HCT116 (cell line): ENCODE results near the gene CCDC74A.

ENCODE experiments used
- POLR2A ChIP-seq: IDR thresholded peaks from 2 replicates; pipeline ENCODE4 v1.7.0; 2011; ENCODE audit warnings: borderline replicate concordance; ENCODE audit not compliant: insufficient read depth, insufficient read length; ENCODE audit errors: extremely low read depth
- POLR2AphosphoS5 ChIP-seq: IDR thresholded peaks from 2 replicates; pipeline ENCODE4 v1.6.1; 2011; ENCODE audit warnings: mild to moderate bottlenecking, low read depth, low read length, moderate library complexity
- TF ChIP-seq, protein P1 (sequence below): IDR thresholded peaks from 2 replicates; pipeline ENCODE4 v1.6.1; 2012; ENCODE audit warnings: low read depth

DNA sequence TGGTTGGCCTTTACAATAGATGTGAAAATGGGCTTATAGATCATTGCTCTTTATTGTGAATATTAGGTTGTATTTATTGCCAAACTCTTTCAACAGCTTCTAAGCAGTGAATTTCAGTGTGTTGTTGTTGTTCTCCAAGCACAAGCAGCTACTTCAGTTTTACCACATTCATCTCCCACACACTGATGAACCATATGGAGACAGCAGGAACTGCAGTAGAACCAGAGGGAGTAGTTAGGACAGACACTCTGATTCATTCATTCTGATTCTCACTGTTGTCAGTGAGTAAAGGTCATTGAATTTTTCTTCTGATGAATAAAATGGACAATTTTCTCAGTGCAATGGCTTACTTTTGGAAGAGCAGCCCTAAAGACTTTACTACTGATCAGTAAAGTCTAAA, 40.2 kb downstream of the CCDC74A start:
- TF ChIP-seq, protein P1, sequence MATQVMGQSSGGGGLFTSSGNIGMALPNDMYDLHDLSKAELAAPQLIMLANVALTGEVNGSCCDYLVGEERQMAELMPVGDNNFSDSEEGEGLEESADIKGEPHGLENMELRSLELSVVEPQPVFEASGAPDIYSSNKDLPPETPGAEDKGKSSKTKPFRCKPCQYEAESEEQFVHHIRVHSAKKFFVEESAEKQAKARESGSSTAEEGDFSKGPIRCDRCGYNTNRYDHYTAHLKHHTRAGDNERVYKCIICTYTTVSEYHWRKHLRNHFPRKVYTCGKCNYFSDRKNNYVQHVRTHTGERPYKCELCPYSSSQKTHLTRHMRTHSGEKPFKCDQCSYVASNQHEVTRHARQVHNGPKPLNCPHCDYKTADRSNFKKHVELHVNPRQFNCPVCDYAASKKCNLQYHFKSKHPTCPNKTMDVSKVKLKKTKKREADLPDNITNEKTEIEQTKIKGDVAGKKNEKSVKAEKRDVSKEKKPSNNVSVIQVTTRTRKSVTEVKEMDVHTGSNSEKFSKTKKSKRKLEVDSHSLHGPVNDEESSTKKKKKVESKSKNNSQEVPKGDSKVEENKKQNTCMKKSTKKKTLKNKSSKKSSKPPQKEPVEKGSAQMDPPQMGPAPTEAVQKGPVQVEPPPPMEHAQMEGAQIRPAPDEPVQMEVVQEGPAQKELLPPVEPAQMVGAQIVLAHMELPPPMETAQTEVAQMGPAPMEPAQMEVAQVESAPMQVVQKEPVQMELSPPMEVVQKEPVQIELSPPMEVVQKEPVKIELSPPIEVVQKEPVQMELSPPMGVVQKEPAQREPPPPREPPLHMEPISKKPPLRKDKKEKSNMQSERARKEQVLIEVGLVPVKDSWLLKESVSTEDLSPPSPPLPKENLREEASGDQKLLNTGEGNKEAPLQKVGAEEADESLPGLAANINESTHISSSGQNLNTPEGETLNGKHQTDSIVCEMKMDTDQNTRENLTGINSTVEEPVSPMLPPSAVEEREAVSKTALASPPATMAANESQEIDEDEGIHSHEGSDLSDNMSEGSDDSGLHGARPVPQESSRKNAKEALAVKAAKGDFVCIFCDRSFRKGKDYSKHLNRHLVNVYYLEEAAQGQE: no peak
- no peak for TF ChIP-seq POLR2A
- no peak for TF ChIP-seq POLR2AphosphoS5
